ENCODE results near the gene FKBP1C.

DNA sequence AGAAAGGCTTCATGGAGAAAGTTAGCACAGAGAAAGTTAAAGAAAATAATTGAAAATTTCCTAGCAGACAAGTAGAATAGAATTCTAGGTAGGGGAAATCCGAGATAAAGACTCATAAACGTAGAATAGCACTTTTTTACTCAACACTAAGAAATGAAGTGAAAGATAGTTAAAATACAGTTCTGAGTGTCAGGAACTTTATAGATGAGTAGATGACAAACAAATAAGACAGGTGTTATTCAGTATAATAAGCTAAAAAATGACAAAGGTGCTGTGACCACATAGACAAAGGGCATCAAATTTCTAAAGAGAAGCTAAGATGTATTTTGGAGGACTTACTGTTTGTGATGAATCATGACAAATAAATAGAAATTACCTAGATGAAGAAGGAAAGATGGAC lies 12.9 kb downstream of the FKBP1C start:
- no peak for TF ChIP-seq ZC3H10 (CRISPR knock-in tag; IDR thresholded peaks at IDR 0.05)
- TF ChIP-seq TOX (CRISPR knock-in tag; IDR thresholded peaks at IDR 0.05; ENCODE audit: borderline replicate concordance): no peak
- TF ChIP-seq ZFP30 (CRISPR knock-in tag; IDR thresholded peaks at IDR 0.05): no peak
- no peak for TF ChIP-seq ZNF8 (CRISPR knock-in tag; IDR thresholded peaks at IDR 0.05)
- TF ChIP-seq GLIS3 (CRISPR knock-in tag; IDR thresholded peaks at IDR 0.05): no peak
- no peak for TF ChIP-seq BACH2 (CRISPR knock-in tag; IDR thresholded peaks at IDR 0.05; ENCODE audit: borderline replicate concordance)
- TF ChIP-seq SNAI2 (CRISPR knock-in tag; IDR thresholded peaks at IDR 0.05): no peak
- TF ChIP-seq, protein P1, sequence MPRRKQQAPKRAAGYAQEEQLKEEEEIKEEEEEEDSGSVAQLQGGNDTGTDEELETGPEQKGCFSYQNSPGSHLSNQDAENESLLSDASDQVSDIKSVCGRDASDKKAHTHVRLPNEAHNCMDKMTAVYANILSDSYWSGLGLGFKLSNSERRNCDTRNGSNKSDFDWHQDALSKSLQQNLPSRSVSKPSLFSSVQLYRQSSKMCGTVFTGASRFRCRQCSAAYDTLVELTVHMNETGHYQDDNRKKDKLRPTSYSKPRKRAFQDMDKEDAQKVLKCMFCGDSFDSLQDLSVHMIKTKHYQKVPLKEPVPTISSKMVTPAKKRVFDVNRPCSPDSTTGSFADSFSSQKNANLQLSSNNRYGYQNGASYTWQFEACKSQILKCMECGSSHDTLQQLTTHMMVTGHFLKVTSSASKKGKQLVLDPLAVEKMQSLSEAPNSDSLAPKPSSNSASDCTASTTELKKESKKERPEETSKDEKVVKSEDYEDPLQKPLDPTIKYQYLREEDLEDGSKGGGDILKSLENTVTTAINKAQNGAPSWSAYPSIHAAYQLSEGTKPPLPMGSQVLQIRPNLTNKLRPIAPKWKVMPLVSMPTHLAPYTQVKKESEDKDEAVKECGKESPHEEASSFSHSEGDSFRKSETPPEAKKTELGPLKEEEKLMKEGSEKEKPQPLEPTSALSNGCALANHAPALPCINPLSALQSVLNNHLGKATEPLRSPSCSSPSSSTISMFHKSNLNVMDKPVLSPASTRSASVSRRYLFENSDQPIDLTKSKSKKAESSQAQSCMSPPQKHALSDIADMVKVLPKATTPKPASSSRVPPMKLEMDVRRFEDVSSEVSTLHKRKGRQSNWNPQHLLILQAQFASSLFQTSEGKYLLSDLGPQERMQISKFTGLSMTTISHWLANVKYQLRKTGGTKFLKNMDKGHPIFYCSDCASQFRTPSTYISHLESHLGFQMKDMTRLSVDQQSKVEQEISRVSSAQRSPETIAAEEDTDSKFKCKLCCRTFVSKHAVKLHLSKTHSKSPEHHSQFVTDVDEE (CRISPR knock-in tag; IDR thresholded peaks at IDR 0.05): no peak
- TF ChIP-seq ARNTL (CRISPR knock-in tag; IDR thresholded peaks at IDR 0.05; ENCODE audit: borderline replicate concordance, low read depth): no peak
- no peak for TF ChIP-seq ZFP3 (CRISPR knock-in tag; IDR thresholded peaks at IDR 0.05)
- TF ChIP-seq ESRRG (CRISPR knock-in tag; IDR thresholded peaks at IDR 0.05): no peak
- TF ChIP-seq, protein P2, sequence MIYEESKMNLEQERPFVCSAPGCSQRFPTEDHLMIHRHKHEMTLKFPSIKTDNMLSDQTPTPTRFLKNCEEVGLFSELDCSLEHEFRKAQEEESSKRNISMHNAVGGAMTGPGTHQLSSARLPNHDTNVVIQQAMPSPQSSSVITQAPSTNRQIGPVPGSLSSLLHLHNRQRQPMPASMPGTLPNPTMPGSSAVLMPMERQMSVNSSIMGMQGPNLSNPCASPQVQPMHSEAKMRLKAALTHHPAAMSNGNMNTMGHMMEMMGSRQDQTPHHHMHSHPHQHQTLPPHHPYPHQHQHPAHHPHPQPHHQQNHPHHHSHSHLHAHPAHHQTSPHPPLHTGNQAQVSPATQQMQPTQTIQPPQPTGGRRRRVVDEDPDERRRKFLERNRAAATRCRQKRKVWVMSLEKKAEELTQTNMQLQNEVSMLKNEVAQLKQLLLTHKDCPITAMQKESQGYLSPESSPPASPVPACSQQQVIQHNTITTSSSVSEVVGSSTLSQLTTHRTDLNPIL (CRISPR knock-in tag; IDR thresholded peaks at IDR 0.05; ENCODE audit: low read depth): no peak
- TF ChIP-seq, protein P3, sequence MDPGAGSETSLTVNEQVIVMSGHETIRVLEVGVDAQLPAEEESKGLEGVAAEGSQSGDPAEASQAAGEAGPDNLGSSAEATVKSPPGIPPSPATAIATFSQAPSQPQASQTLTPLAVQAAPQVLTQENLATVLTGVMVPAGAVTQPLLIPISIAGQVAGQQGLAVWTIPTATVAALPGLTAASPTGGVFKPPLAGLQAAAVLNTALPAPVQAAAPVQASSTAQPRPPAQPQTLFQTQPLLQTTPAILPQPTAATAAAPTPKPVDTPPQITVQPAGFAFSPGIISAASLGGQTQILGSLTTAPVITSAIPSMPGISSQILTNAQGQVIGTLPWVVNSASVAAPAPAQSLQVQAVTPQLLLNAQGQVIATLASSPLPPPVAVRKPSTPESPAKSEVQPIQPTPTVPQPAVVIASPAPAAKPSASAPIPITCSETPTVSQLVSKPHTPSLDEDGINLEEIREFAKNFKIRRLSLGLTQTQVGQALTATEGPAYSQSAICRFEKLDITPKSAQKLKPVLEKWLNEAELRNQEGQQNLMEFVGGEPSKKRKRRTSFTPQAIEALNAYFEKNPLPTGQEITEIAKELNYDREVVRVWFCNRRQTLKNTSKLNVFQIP (CRISPR knock-in tag; IDR thresholded peaks at IDR 0.05; ENCODE audit: borderline replicate concordance, low read depth): no peak
- TF ChIP-seq, protein P4, sequence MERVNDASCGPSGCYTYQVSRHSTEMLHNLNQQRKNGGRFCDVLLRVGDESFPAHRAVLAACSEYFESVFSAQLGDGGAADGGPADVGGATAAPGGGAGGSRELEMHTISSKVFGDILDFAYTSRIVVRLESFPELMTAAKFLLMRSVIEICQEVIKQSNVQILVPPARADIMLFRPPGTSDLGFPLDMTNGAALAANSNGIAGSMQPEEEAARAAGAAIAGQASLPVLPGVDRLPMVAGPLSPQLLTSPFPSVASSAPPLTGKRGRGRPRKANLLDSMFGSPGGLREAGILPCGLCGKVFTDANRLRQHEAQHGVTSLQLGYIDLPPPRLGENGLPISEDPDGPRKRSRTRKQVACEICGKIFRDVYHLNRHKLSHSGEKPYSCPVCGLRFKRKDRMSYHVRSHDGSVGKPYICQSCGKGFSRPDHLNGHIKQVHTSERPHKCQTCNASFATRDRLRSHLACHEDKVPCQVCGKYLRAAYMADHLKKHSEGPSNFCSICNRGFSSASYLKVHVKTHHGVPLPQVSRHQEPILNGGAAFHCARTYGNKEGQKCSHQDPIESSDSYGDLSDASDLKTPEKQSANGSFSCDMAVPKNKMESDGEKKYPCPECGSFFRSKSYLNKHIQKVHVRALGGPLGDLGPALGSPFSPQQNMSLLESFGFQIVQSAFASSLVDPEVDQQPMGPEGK (CRISPR knock-in tag; IDR thresholded peaks at IDR 0.05; ENCODE audit: borderline replicate concordance): no peak
